Activated T-cell treated with anti-CD3 and anti-CD28 coated beads for 24 hours (primary cell): Measurements from ENCODE around the gene PANX1.

Source experiments
- DNase-seq: peaks from one replicate; pipeline ENCODE4 v3.0.0-alpha.2; 2020; ENCODE audit warnings: low read depth

PANX1 gene

GRCh38 chr11:94129512-94130297 is 1.1 kb downstream of the PANX1 start:
- no peak for DNase-seq

- DNase-seq, result no peak
These were observed 1.8 kb downstream of the PANX1 start for GRCh38 chr11:94130298-94131046.

GRCh38 chr11:94131047-94131717 is 2.5 kb downstream of the PANX1 start:
- DNase-seq, result no peak

- DNase-seq, result no peak
These were observed 3.1 kb downstream of the PANX1 start for GRCh38 chr11:94131718-94132115.

GRCh38 chr11:94132152-94132558 is 3.5 kb downstream of the PANX1 start:
- DNase-seq, result no peak

- DNase-seq, result no peak
These were observed 4.3 kb downstream of the PANX1 start for GRCh38 chr11:94132823-94133408.

GRCh38 chr11:94133752-94134151 is 5.1 kb downstream of the PANX1 start:
- DNase-seq, result no peak

- DNase-seq, result no peak
These were observed 6.2 kb downstream of the PANX1 start for GRCh38 chr11:94134651-94135512.

GRCh38 chr11:94139416-94139815 is 10.8 kb downstream of the PANX1 start:
- DNase-seq, result no peak

GRCh38 chr11:94140154-94140655 is 11.6 kb downstream of the PANX1 start:
- no peak for DNase-seq

- DNase-seq, result no peak
These were observed 13.1 kb downstream of the PANX1 start for GRCh38 chr11:94141511-94142307.

- no peak for DNase-seq
These were observed 14.0 kb downstream of the PANX1 start for GRCh38 chr11:94142308-94143281.

- DNase-seq, result no peak
These were observed 15.6 kb downstream of the PANX1 start for GRCh38 chr11:94144216-94144615.

- DNase-seq, result no peak
These were observed 16.0 kb downstream of the PANX1 start for GRCh38 chr11:94144664-94145063.

- no peak for DNase-seq
These were observed 16.8 kb downstream of the PANX1 start for GRCh38 chr11:94145431-94145830.

- no peak for DNase-seq
These were observed 17.3 kb downstream of the PANX1 start for GRCh38 chr11:94145916-94146315.

GRCh38 chr11:94147433-94147845 is 18.8 kb downstream of the PANX1 start:
- DNase-seq, result no peak

- DNase-seq, result no peak
These were observed 19.5 kb downstream of the PANX1 start for GRCh38 chr11:94148189-94148588.

- DNase-seq, result no peak
These were observed 20.9 kb downstream of the PANX1 start for GRCh38 chr11:94149431-94150017.
